Gastroesophageal sphincter (tissue), 4 donors: Measurements from ENCODE around the gene CTNNBIP1. TPM values are rescaled to one million over a fixed set of nuclear protein-coding genes. Genes with fewer than 3 reads are reported as not detected.
"Not testable (repeated sequence)": the region's sequence is repeated elsewhere in the genome, so short reads cannot be mapped to it uniquely, and the experiment has no call there.

Experiments used
- ATAC-seq: fragments of 150-250 bp; one replicate; pipeline ENCODE4 v1.9.1; 2016; ENCODE audit warnings: mild to moderate bottlenecking, moderate library complexity
- H3K27ac ChIP-seq, 4 donors: fragments of 200-600 bp; sonication (generic) in 3 of 4; 1 replicate in 3 of 4; 2 replicates in 1 of 4; pipeline ENCODE4 v1.5.1; 2016 to 2019
- H3K27me3 ChIP-seq: fragments of 200-600 bp; sonication (generic); one replicate; pipeline ENCODE4 v1.5.1; 2019
- H3K36me3 ChIP-seq, 2 donors: fragments of 200-600 bp; sonication (generic); one replicate each; pipeline ENCODE4 v1.5.1; 2019; ENCODE audit warnings: control low read depth in 1 of 2
- H3K4me1 ChIP-seq, 3 donors: fragments of 200-600 bp; sonication (generic); 1 replicate in 2 of 3; 2 replicates in 1 of 3; pipeline ENCODE4 v1.5.1; 2016 to 2019; ENCODE audit warnings: control low read depth in 2 of 3
- H3K4me3 ChIP-seq, 2 donors: fragments of 200-600 bp; sonication (generic); one replicate each; pipeline ENCODE4 v1.5.1; 2019; ENCODE audit warnings: mild to moderate bottlenecking in 1 of 2, moderate library complexity in 1 of 2
- H3K9me3 ChIP-seq, 3 donors: fragments of 200-600 bp; sonication (generic); one replicate each; pipeline ENCODE4 v1.5.1; 2017 to 2019; ENCODE audit warnings: control low read depth in 2 of 3
- CTCF ChIP-seq, 4 experiments: fragments of 200-600 bp in 2 of 4; fragments of 450-650 bp in 2 of 4; sonication (generic) in 1 of 4; IDR thresholded peaks; one replicate each; pipeline ENCODE4 v1.5.1; 2017 to 2019; ENCODE audit warnings: antibody characterized with exemption in 4 of 4, mild to moderate bottlenecking in 2 of 4, moderate library complexity in 2 of 4
- EP300 ChIP-seq: sonication (generic); formaldehyde crosslinking; IDR thresholded peaks from one replicate; pipeline ENCODE4 v1.6.1; 2017; ENCODE audit warnings: antibody characterized with exemption, mild to moderate bottlenecking
- POLR2A ChIP-seq, 2 donors: fragments of 450-650 bp; IDR thresholded peaks; one replicate each; pipeline ENCODE4 v1.6.1; 2017; ENCODE audit warnings: antibody characterized with exemption in 2 of 2, mild to moderate bottlenecking in 2 of 2, moderate library complexity in 1 of 2
- POLR2AphosphoS5 ChIP-seq: sonication (generic); formaldehyde crosslinking; IDR thresholded peaks from one replicate; pipeline ENCODE4 v1.6.1; 2017; ENCODE audit warnings: antibody characterized with exemption
- WGBS, 2 donors: methylation state at CpG; one replicate each; pipeline ENCODE4 v1.1.5; 2018; ENCODE audit warnings: low coverage in 1 of 2; 5-methylcytosine and 5-hydroxymethylcytosine counted together
- total RNA-seq, 4 donors: library from RNA; depleted of rRNA; stranded (reverse); fragments of >200 nt; gene quantifications; one replicate each; pipeline ENCODE4 v1.1.0, GENCODE V29; 2016

Gene CTNNBIP1
- total RNA-seq, 4 donors from 2014 or later: 13.7 to 27.6 (median 21.0) TPM

DNA sequence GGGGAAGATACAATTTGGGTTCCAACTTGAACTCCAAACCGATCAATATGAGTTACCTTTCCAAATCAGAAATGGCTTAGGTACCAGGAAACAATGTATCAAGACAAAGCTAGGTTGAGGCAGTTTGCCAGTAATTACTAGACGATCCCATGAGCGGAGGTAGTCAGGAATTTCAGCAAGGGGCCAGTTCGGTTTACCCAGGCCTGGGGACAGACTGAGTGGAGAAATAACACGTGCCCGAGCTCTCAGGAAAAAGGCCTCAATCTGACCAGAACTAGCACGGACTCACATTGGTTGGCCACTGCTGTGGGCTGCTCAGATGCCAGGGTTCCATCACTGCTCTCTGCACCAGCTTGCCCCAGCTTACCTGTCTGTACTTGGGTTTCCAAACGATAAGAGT, 101.6 kb downstream of the CTNNBIP1 start:
- Histone ChIP-seq H3K27me3 (no peaks in the 10 kb centered on the region), H3K9me3 (no peaks in the 10 kb centered on the region), H3K27ac (no peak overlapping the region), H3K4me3 (no peak overlapping the region), H3K4me1 (peaks cover 0 to 57% (median 3%) of the 10 kb centered on the region in 3 donors), H3K36me3 (no peaks in the 10 kb centered on the region)
- 80 to 91% methylated on average over 2 to 4 of the region's 8 CpGs for WGBS, 2 donors
- ATAC-seq: no peak
- no peak for TF ChIP-seq POLR2A (IDR thresholded peaks at IDR 0.05)
- TF ChIP-seq POLR2AphosphoS5: no peak
- no peak for TF ChIP-seq EP300
- no peak for TF ChIP-seq CTCF (IDR thresholded peaks at IDR 0.05)

GRCh38 chr1:9807541-9807940, 102.5 kb downstream of the CTNNBIP1 start:
- Histone ChIP-seq H3K9me3 (no peaks in the 10 kb centered on the region), H3K27me3 (no peaks in the 10 kb centered on the region), H3K27ac (no peak overlapping the region), H3K4me3 (no peak overlapping the region), H3K36me3 (no peaks in the 10 kb centered on the region), H3K4me1 (peaks cover 0 to 66% (median 3%) of the 10 kb centered on the region in 3 donors)
- TF ChIP-seq POLR2A (IDR thresholded peaks at IDR 0.05) (no peak), EP300 (no peak), CTCF (IDR thresholded peaks at IDR 0.05) (no peak)
- 75 to 88% methylated on average over 2 to 12 of the region's 12 CpGs for WGBS, 2 donors
- no peak for ATAC-seq

- H3K4me3 ChIP-seq, H3K9me3 ChIP-seq, H3K27ac ChIP-seq, ATAC-seq, H3K27me3 ChIP-seq, H3K36me3 ChIP-seq: not testable (repeated sequence)
- WGBS, 2 donors: 86 to 100% methylated on average over 2 to 4 of the region's 5 CpGs
- H3K4me1 ChIP-seq: peaks cover 0 to 63% (median 3%) of the 10 kb centered on the region in 3 donors
Observed at GRCh38 chr1:9805972-9806371, 104.1 kb downstream of the CTNNBIP1 start.

DNA sequence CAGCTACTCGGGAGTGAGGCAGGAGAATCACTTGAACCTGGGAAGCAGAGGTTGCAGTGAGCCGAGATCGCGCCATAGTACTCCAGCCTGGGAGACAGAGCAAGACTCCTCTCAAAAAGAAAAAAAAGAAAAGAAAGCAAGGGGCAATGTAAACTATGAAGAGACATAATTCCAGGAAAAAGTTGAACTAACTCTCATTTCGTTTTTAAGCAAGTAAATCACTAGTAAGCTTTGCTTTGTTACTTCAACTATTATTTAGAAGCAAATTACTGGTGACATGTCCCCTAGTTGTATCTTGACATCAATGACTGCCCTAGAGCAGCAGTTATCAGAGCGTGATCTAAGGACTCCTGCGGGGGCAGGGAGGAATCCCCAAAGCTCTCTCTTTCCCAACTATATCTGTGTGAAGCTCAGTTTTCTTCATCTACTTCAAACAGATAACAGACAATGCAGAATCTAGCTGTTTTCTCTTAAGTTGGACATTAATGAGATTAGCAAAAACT, 105.0 kb downstream of the CTNNBIP1 start:
- H3K9me3 ChIP-seq: no peaks in the 10 kb centered on the region
- TF ChIP-seq POLR2AphosphoS5 (no peak), POLR2A (IDR thresholded peaks at IDR 0.05) (no peak), EP300 (no peak), CTCF (IDR thresholded peaks at IDR 0.05) (no peak)
- H3K36me3 ChIP-seq: no peaks in the 10 kb centered on the region
- H3K4me3 ChIP-seq: no peak overlapping the region
- H3K27ac ChIP-seq: no peak overlapping the region
- no peaks in the 10 kb centered on the region for H3K27me3 ChIP-seq
- no peak for ATAC-seq
- WGBS, 2 donors: 60 to 71% methylated on average over 6 to 7 of the region's 7 CpGs
- H3K4me1 ChIP-seq: peaks cover 0 to 54% (median 3%) of the 10 kb centered on the region in 3 donors

DNA sequence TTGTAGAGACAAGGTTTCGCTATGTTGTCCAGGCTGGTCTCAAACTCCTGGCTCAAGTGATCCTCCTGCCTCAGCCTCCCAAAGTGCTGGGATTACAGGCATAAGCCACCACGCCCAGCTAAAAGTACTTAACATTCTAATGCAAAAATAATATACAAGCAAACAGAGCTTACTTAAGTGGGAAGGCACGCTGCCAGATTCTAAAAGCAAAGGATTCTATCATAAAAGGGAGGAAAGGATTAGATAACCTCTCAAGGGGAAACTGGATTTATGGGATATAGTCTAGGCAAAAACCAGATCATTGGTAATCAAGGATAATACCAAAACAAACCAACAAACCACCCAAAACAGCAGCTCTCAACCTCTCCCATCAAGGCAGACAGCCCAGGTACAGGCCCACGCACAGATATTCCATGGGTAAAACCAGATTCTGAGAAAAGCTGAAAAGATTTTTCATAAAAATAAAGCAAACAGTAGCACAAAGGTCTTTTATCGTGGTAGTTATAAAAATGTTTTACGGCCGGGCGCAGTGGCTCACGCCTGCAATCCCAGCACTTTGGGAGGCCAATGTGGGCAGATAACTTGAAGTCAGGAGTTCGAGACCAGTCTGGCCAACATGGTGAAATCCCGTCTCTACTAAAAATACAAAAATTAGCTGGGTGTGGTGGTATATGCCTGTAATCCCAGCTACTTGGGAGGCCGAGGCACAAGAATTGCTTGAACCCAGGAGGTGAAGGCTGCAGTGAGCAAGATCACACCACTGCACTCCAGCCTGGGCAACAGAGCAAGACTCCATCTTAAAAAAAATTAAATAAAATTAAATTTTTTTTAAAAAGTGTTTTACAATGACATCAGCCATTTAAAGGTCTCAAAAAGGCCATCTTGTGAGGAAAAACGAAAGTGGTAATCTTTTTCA, 106.8 kb downstream of the CTNNBIP1 start:
- not testable (repeated sequence) for H3K27ac ChIP-seq
- WGBS, 2 donors: 85 to 93% methylated on average over 10 of the region's 13 CpGs

GRCh38 chr1:9801909-9802308, 108.2 kb downstream of the CTNNBIP1 start:
- no peak for ATAC-seq
- no peak for TF ChIP-seq POLR2AphosphoS5
- TF ChIP-seq POLR2A (IDR thresholded peaks at IDR 0.05): no peak
- no peak for TF ChIP-seq EP300
- no peak for TF ChIP-seq CTCF (IDR thresholded peaks at IDR 0.05)
- H3K9me3 ChIP-seq: no peaks in the 10 kb centered on the region
- H3K27ac ChIP-seq: no peak overlapping the region
- peaks cover 0 to 55% (median 8%) of the 10 kb centered on the region in 3 donors for H3K4me1 ChIP-seq
- WGBS, 2 donors: 90 to 100% methylated on average over 1 of the region's 1 CpG
- no peaks in the 10 kb centered on the region for H3K36me3 ChIP-seq
- H3K27me3 ChIP-seq: no peaks in the 10 kb centered on the region
- H3K4me3 ChIP-seq: no peak overlapping the region

More for the DNA sequence above, 106.8 kb downstream of the CTNNBIP1 start:
- ATAC-seq, H3K4me3 ChIP-seq, H3K27me3 ChIP-seq, H3K36me3 ChIP-seq, H3K9me3 ChIP-seq: not testable (repeated sequence)
- peaks cover 0 to 51% (median 6%) of the 10 kb centered on the region in 3 donors for H3K4me1 ChIP-seq
